Right lobe of liver (tissue), 4 donors: ENCODE measurements around the gene STAP2.

Experiments used
- POLR2A ChIP-seq: fragments of 450-650 bp; IDR thresholded peaks from one replicate; pipeline ENCODE4 v1.6.1; 2017; ENCODE audit warnings: antibody characterized with exemption, mild to moderate bottlenecking
- TF ChIP-seq, protein P1 (sequence below), 4 donors: fragments of 200-600 bp in 3 of 4; fragments of 450-650 bp in 1 of 4; IDR thresholded peaks; one replicate each; pipeline versions ENCODE4 v1.5.1 to v1.8.0; 2016 to 2022; ENCODE audit warnings: antibody characterized with exemption in 4 of 4, mild to moderate bottlenecking in 2 of 4
- donor health status: DM: no; HTN: no; CAD: no.
- donor health status: DM: no; HTN: no; CAD: no.
- donor health status: DM: no; HTN: yes; CAD: no.

DNA sequence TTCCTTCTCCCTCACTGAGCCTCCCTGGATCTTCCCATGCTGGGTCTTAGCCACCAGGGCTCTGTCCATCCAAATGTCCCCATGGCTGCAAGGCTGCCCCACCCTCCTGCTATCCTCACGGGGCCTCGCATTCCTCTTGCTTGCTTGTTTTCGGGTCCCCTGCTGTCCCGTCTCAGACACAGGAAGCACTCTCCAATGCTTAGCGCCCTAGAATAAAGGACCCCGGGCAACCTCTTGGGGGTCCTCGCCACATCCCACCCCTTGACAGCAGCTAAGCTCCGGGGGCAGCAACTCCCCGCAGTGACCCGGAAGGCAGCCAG is 38.0 kb upstream of the STAP2 start:
- TF ChIP-seq, protein P1, sequence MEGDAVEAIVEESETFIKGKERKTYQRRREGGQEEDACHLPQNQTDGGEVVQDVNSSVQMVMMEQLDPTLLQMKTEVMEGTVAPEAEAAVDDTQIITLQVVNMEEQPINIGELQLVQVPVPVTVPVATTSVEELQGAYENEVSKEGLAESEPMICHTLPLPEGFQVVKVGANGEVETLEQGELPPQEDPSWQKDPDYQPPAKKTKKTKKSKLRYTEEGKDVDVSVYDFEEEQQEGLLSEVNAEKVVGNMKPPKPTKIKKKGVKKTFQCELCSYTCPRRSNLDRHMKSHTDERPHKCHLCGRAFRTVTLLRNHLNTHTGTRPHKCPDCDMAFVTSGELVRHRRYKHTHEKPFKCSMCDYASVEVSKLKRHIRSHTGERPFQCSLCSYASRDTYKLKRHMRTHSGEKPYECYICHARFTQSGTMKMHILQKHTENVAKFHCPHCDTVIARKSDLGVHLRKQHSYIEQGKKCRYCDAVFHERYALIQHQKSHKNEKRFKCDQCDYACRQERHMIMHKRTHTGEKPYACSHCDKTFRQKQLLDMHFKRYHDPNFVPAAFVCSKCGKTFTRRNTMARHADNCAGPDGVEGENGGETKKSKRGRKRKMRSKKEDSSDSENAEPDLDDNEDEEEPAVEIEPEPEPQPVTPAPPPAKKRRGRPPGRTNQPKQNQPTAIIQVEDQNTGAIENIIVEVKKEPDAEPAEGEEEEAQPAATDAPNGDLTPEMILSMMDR (IDR thresholded peaks at IDR 0.05), result no peak
- no peak for TF ChIP-seq POLR2A
